Small intestine (tissue), 7 donors: Measurements from ENCODE around the gene CRY1. TPM values are rescaled to one million over a fixed set of nuclear protein-coding genes. Genes with fewer than 3 reads are reported as not detected.

Experiments used
- DNase-seq, 2 donors: peaks; one replicate each; pipeline versions ENCODE4 v3.0.0 to v3.0.0-alpha.2; 2013
- FAIRE-seq: peaks from 2 replicates; lab custom pipeline; 2012; peaks lifted over from hg19 to GRCh38; lab: Jason Lieb, UNC
- H3K27ac ChIP-seq, 3 donors: one replicate each; pipeline ENCODE4 v1.5.1; 2013; ENCODE audit warnings: low read length in 2 of 3, mild to moderate bottlenecking in 2 of 3, control low read depth in 1 of 3, inconsistent platforms in 1 of 3, low read depth in 1 of 3, moderate library complexity in 1 of 3
- H3K27me3 ChIP-seq, 3 donors: one replicate each; pipeline ENCODE4 v1.6.1; 2013; ENCODE audit warnings: low read length in 3 of 3, inconsistent platforms in 1 of 3; ENCODE audit not compliant: control insufficient read depth in 3 of 3, insufficient read depth in 3 of 3
- H3K36me3 ChIP-seq, 3 donors: one replicate each; pipeline ENCODE4 v1.6.1; 2013; ENCODE audit warnings: low read length in 3 of 3, inconsistent platforms in 1 of 3, low read depth in 1 of 3, mild to moderate bottlenecking in 1 of 3, moderate library complexity in 1 of 3; ENCODE audit not compliant: control insufficient read depth in 3 of 3, insufficient read depth in 2 of 3
- H3K4me1 ChIP-seq, 3 donors: one replicate each; pipeline ENCODE4 v1.6.1; 2013; ENCODE audit warnings: low read length in 2 of 3, inconsistent platforms in 1 of 3, low read depth in 1 of 3, mild to moderate bottlenecking in 1 of 3, moderate library complexity in 1 of 3; ENCODE audit not compliant: control insufficient read depth in 3 of 3, insufficient read depth in 2 of 3
- H3K4me3 ChIP-seq, 3 donors: one replicate each; pipeline ENCODE4 v1.5.1; 2013; ENCODE audit warnings: low read length in 3 of 3, control low read depth in 1 of 3, inconsistent platforms in 1 of 3, low read depth in 1 of 3, mild to moderate bottlenecking in 1 of 3, moderate library complexity in 1 of 3
- H3K9me3 ChIP-seq, 2 donors: one replicate each; pipeline ENCODE4 v1.6.1; 2013; ENCODE audit warnings: low read depth in 1 of 2, low read length in 1 of 2; ENCODE audit not compliant: control insufficient read depth in 2 of 2, insufficient read depth in 1 of 2
- WGBS, 3 donors: extraction: QIAGEN DNeasy Blood & Tissue Kit; methylation state at CpG; one replicate each; pipeline ENCODE4 v1.1.7; 2013; 5-methylcytosine and 5-hydroxymethylcytosine counted together
- polyA plus RNA-seq, 4 donors: library from polyadenylated mRNA; stranded (reverse) in 3 of 4; unstranded in 1 of 4; fragments of 200-250 nt in 3 of 4; fragments of 120-200 nt in 1 of 4; gene quantifications; one replicate each; pipeline versions ENCODE4 v1.2.1 to v1.2.3, GENCODE V29; 2013
- donor health status: healthy with polysubstance abuse.
- donor health status: control.
- donor health status: control.
- donor health status: Bipolar disorder and iron deficiency.
- donor health status: healthy.

The CRY1 gene
- polyA plus RNA-seq, 4 donors: 8.1 to 17.4 (median 11.1) TPM

DNA sequence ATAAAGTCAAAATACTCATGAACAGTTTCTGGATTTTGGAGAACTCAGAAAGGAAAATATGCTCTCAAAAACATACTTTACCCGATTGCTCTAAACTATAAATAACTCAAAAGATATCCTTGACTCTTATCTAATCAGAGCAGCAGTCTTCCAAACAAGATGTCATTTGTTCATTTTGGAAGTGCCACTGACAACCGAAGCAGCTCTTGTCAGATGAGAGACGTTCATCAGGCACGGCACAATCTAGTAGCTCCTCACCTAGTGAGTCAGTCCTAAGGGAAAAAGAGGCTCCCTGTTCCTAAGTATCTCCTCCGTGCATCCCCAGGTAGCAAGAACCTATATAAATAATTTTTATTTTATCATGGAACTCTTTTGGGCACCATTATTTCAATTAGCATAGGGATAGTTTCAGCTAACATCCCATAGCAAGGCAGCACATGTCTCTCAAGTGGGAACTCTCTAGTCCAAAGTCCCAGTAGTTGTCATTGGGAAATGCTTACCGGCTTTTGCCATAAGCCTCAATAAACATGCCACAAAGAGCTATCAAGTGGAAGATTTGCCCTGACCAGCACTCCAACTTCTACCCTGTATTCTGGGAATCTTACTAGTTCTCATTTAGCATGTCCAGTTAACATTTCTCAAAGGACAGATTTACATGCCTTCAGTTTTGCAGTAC is 151.7 kb downstream of the CRY1 start:
- WGBS, 3 donors: 49 to 62% (median 62%) methylated on average over 6 of the region's 6 CpGs
- H3K4me1 ChIP-seq: no peaks in the 10 kb centered on the region

More for the DNA sequence above, 151.7 kb downstream of the CRY1 start:
- DNase-seq: peak in 1 of 2 donors; percentile 39
- Histone ChIP-seq H3K4me3 (no peak overlapping the region), H3K27ac (no peak overlapping the region), H3K9me3 (no peaks in the 10 kb centered on the region), H3K27me3 (no peaks in the 10 kb centered on the region), H3K36me3 (no peaks in the 10 kb centered on the region)
- no peak for FAIRE-seq

Other genes starting within 250 kb of the CRY1 start
- 10 to 100 TPM; 12.7 to 41.0 (median 20.5) TPM for gene TMEM263, start 137.6 kb downstream of the CRY1 start, polyA plus RNA-seq
- gene MTERF2, start 106.4 kb downstream of the CRY1 start, polyA plus RNA-seq: 10 to 100 TPM in 3 of 4 donors, 1 to 10 TPM in 1; 4.9 to 20.8 (median 13.5) TPM